HG02840 (cell line): ENCODE measurements around the gene SLC7A11.

Experiments
- ATAC-seq: cut with Tn5 transposase; IDR thresholded peaks from one replicate; pipeline ENCODE4 v1.9.1; 2021; ENCODE audit warnings: mild to moderate bottlenecking, moderate library complexity, moderate number of reproducible peaks; ENCODE audit not compliant: unreplicated experiment, low FRiP score

The SLC7A11 gene

DNA sequence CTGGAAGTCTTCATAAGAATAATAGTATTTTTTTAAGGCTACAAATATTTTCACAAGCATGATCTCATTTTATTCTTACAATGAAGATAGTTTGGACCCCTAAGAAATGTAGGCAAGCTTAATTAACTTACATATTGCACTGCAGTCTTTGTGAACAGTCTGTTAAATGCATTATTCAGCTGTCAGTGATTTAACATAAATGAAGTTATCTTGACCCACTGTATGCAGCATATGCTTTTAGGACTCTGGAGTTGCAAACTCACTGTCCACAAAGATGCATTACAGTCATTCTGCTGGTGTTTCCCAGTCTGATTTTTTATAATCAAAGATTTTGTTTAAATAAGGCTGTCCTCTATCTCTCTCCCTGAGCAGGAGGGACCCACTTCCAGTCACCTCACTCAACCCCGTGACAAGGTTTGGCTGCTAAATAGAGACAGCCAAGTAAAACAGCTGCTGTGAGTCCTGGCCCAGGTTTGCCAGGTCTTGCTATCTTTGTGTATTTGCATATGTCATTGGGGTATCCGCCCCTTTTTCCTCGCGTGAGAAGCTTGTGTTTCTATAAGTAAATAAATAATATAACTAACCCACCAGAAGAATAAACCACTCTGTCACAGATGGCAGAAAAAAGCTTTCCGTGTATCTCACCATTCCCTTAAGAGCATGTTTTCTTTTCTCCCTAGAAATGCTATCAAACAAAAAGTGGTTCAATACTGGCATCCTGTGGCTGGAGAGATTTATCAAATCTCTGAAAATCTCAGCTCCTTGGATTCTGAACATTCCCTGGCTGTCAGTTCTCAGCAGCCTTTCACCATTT is 67.0 kb downstream of the SLC7A11 start:
- no peak for ATAC-seq

DNA sequence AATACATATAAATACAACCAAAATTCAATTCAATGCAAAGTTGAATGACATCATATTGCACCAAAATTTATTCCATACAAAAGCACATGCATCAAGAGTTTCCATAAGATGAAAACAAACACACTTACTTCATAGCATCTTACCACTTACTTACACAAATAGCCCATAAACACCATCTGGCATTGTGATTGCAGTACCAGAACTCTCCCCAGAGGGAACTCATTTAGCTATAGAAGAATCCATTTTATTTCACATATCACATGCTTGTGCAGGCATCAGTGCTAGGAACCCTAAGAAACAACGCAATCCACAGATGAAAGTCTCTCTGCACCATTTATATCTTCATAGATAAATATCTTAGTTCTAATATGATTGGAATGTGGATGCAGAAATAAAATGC is 77.9 kb downstream of the SLC7A11 start:
- ATAC-seq: no peak

DNA sequence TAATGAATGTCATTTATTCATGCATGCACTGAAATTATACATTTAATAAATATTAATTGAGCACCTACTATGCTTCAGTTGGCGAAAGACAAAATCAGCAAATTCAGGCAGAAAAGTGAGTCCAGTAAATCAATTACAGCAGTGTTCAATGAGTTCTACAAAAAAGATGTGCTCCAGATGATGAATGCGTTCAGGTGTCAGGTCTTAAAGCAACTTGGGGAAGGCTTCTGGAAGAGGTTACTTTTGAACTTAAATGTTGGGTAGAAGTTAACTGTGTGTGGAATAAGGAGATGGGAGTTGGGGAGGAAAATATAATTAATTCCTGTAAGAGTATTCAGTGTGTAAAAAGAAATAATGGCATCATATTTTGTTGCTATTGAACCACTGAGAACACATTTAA is 79.0 kb downstream of the SLC7A11 start:
- ATAC-seq: no peak

DNA sequence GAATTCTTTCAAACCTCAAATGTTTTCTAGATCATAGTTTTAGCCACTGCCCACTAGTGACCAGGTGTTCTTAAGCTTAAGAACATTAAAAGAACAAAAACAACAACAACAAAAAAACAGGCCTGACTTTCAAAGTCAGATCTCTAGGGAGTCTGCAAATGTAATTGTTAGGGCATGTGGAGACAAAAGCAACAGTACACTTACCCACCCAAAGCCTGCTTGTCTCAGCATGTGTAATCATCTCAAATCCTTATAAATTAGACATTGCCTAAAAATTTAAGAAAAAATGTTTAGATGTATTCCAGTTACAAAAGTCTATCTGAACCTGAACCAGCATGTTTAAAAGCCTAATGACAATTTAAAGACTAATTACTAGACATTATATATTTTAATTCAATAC is 79.9 kb downstream of the SLC7A11 start:
- no peak for ATAC-seq

DNA sequence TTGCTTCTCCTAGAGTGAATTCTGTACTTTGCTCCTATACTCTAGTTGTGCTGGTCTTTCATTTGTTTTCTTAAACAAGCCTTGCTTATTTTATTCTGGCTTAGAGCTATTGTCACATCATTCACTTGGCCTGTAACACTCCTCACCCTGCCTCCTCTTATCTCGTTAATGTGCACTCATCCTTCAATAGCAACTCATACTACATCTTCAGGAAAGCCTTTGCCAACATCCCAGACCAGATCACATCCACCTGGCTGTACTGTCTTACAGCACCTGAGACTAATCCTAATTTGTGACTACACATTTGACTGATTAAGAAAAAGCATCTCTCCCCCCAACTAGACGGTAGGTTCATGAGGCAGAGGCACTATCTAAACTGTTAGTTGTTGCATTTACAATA is 80.8 kb downstream of the SLC7A11 start:
- ATAC-seq: no peak

DNA sequence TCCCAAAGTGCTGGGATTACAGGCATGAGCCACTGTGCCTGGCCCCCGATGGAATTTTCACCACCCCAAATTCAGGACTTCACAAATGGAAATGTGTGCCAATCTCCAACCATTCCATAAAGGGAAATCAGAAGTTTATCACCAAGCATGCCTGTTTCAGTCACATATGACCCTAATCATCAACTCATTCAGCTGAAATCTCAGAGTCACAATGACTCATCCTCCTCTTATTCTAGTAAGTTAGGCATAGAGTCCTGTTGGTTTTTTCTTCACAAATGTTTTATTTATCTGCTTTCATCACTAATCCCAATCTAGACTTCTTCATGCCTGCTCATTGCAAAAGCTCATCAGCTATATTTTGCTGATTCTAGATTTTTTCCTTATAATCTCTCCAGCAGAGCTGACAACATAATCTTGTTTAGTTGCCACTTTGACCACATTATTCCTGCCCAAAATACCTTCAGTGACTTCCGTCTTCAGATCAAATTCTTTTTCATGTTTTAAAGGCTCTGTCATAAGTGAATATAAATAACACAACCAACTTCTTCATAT is 83.3 kb downstream of the SLC7A11 start:
- no peak for ATAC-seq

DNA sequence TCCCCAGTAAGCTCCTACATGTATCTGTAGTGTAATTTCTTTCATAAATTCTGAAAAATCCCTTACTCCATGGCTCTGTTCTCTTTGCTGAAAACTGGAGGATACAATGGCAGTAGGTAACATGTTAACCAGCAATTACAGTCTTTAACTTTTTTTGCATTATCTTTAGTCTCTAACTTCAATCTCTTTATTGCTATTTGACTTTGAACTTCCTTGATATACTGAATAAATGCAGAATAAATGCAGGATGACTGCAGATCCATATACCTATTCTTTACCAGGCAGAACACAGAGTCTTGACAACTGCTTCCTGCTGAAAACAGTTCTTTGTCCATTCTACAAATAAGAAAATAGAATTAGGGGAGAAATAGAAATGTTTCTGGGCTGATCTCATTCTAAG is 101.3 kb downstream of the SLC7A11 start:
- no peak for ATAC-seq

DNA sequence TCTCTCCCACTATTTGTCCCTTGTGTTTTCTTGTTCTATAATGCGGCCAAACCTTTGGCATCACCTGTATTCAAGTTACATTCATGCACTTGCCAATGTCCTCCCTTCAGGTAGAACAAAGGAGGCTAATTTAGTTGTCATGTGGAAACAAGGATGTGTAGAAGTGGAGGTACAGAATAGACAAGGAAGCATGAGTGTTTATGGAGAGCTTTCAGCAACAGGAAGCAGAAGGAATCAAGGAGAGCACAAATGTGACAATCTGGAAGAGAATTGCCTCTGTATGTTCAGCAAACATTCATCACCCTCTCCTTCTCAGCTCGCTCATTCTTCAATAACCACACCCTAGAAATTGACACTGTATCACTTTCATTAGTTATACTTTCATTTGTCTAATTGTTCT is 103.4 kb downstream of the SLC7A11 start:
- ATAC-seq: no peak

DNA sequence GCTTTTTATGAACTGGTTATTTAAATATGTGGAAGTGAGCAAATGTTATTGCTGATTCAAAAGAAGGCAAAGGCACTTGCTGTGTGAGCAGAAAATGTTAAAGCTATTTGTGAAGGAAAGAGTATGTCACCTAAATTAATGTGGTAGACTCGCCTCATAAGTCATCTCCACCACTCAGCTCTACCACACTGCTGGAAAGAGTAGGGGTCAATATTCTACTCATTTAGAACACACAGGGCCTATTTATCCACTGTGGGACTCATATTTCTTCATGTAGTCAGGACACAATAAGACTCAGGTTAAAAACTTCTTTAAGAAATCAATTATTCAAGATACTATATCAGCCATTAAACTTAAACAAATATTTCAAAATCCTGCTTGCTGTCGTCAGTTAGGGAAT is 106.5 kb downstream of the SLC7A11 start:
- no peak for ATAC-seq

DNA sequence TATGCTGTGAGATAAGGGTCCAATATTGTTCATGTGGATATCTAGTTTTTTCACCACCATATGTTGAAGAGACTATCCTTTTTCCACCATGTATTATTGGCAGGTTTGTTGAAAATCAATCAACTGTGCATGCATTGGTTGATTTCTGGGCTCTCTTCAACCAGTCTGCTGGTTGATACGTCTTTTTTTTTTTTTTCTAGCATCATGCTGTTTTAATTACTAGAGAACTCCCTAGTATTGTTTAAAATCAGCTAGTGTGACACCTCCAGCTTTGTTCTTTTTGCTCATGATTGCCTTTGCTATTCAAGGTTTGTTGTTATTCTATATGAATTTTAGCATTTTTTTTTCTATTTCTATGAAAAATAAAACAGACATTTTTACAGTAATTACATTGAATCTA is 123.9 kb downstream of the SLC7A11 start:
- ATAC-seq: no peak

DNA sequence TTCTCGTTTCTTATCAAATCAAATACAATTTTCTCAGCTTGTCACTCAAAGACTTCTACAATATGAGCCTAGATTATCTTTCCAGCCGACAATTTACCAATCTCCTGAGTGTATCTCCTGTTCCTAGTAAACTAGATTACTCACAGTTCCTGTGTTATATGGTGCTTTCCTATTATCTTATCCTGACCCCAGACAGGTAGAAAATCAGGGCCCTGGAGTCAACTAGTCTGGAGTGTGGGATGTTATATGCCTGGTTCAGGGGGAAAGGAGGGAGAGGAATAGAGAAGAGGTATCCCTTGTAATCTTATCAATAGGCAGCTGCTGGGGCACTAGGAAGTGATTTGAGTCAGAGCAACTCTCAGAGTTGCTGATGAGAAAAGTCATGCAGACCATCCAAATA is 127.1 kb downstream of the SLC7A11 start:
- no peak for ATAC-seq

DNA sequence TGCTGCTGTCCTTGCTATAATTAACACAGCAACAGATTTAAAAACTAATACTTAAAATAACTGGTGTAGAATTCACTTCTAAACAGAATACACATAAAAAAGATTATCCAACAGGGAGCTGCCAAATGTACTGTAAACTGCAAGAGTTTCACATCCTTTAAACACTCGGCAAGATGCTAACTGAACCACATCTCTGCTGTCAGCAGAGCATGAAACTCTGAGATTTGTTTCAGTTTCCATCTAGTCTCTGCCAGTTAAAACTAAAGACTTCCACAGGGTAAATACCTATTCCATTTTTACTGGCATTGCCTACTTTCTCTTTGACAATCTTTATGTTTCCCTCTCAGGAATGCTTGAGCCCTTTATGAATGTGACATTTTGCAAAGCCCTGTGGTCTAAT is 127.7 kb downstream of the SLC7A11 start:
- peak; percentile 99 for ATAC-seq
